Heart right ventricle (tissue), 16 donors: ENCODE data around the gene MYO15B. TPM values are rescaled to one million over a fixed set of nuclear protein-coding genes. Genes with fewer than 3 reads are reported as not detected.

ENCODE experiments used
- ATAC-seq, 8 donors: fragments of 200-7000 bp; cut with Tn5 transposase; one replicate each; pipeline ENCODE4 v1.9.1; 2020; ENCODE audit warnings: mild to moderate bottlenecking in 8 of 8, moderate library complexity in 8 of 8, moderate number of reproducible peaks in 1 of 8
- DNase-seq, 2 donors: peaks; one replicate each; pipeline ENCODE4 v3.0.0-alpha.2; 2020
- H3K27ac ChIP-seq, 10 donors: fragments of 200-600 bp; sonication (generic) in 2 of 10; one replicate each; pipeline versions ENCODE4 v1.5.0 to v1.8.0; 2020 to 2022; ENCODE audit warnings: mild to moderate bottlenecking in 3 of 10
- H3K27me3 ChIP-seq, 7 donors: fragments of 200-600 bp; one replicate each; pipeline ENCODE4 v1.8.0; 2021 to 2022; ENCODE audit warnings: mild to moderate bottlenecking in 2 of 7
- H3K36me3 ChIP-seq, 9 donors: fragments of 200-600 bp; sonication (generic) in 1 of 9; one replicate each; pipeline versions ENCODE4 v1.5.0 to v1.8.0; 2020 to 2022; ENCODE audit warnings: mild to moderate bottlenecking in 2 of 9
- H3K4me1 ChIP-seq, 9 donors: fragments of 200-600 bp; sonication (generic) in 1 of 9; one replicate each; pipeline versions ENCODE4 v1.5.0 to v1.8.0; 2020 to 2022; ENCODE audit warnings: mild to moderate bottlenecking in 4 of 9
- H3K4me3 ChIP-seq, 10 donors: fragments of 200-600 bp; sonication (generic) in 2 of 10; one replicate each; pipeline versions ENCODE4 v1.5.0 to v1.8.0; 2020 to 2022; ENCODE audit warnings: mild to moderate bottlenecking in 7 of 10, moderate library complexity in 2 of 10
- H3K9me3 ChIP-seq, 11 donors: fragments of 200-600 bp in 10 of 11; sonication (generic) in 2 of 11; one replicate each; pipeline versions ENCODE4 v1.5.0 to v1.8.0; 2013 to 2022; ENCODE audit warnings: mild to moderate bottlenecking in 2 of 11, control low read depth in 1 of 11, moderate library complexity in 1 of 11
- WGBS, 2 donors: extraction: QIAGEN DNeasy Blood & Tissue Kit; methylation state at CpG; one replicate each; pipeline ENCODE4 v1.1.7; 2013; ENCODE audit warnings: inconsistent platforms in 1 of 2; 5-methylcytosine and 5-hydroxymethylcytosine counted together
- intact Hi-C, 10 donors: fragments of 100-400 bp; cut with DNase I; formaldehyde crosslinking; loops; one replicate each; pipeline versions ENCODE4 v1.11.1 to v1.14.2; 2022
- polyA plus RNA-seq, 2 donors: library from polyadenylated mRNA; stranded (reverse); fragments of 200-250 nt; gene quantifications; one replicate each; pipeline ENCODE4 v1.2.3, GENCODE V29; 2013
- total RNA-seq, 10 donors: library from RNA; stranded (reverse); fragmentation: NEBNext Ultra II Directional in 3 of 10; extraction: Animal tissue kit (Norgen Biotek cat#: 25700) in 3 of 10; gene quantifications; one replicate each; pipeline versions ENCODE4 v1.2.1 to v1.2.4, GENCODE V29; 2021 to 2023
- TF ChIP-seq, protein P1 (sequence below), 9 donors: fragments of 200-600 bp; sonication (generic) in 2 of 9; IDR thresholded peaks; one replicate each; pipeline versions ENCODE4 v1.5.0 to v1.8.0; 2021 to 2022; ENCODE audit warnings: antibody characterized with exemption in 9 of 9, mild to moderate bottlenecking in 5 of 9, moderate library complexity in 1 of 9
- donor health status: Arrhythmogenic right ventricular cardiomyopathy.
- donor health status: ischemic (EF 13 %, LVEDD 7.1; RV severe dilation, severe dysfunction).
- donor health status: healthy with polysubstance abuse.
- donor health status: DM: no; HTN: yes; CAD: no.
- donor health status: DM: no; HTN: no; CAD: no.
- donor health status: ischemic (EF 25% LVEDD 6.9; RV normal size, moderate dysfunction).
- donor health status: ischemic (EF 25% LVEDD 5.7; RV mildly dilated, moderate dysfunction).
- donor health status: healthy.
- donor health status: DM: yes; HTN: yes; CAD: no.
- donor health status: Ischemic cardiomyopathy.
- donor health status: ischemic (EF 35%, LVEDD 5.7; RV mildly dilated, moderate dysfunction).
- donor health status: nonischemic (EF 11% LVEDD 7.7; RV severe dilation, severe dysfunction).
- donor health status: DM: yes; HTN: yes; CAD: no.
- donor health status: PGD.
- donor health status: ischemic (EF 29% LVEDD 5.4; RV normal size, mild dysfunction).
- donor health status: nonischemic (EF 23%, LVEDD 6.1; RV moderate dilation, normal function).

Gene MYO15B
- total and polyA plus RNA-seq, 12 donors = 27.9 to 205 (median 45.8) TPM

DNA sequence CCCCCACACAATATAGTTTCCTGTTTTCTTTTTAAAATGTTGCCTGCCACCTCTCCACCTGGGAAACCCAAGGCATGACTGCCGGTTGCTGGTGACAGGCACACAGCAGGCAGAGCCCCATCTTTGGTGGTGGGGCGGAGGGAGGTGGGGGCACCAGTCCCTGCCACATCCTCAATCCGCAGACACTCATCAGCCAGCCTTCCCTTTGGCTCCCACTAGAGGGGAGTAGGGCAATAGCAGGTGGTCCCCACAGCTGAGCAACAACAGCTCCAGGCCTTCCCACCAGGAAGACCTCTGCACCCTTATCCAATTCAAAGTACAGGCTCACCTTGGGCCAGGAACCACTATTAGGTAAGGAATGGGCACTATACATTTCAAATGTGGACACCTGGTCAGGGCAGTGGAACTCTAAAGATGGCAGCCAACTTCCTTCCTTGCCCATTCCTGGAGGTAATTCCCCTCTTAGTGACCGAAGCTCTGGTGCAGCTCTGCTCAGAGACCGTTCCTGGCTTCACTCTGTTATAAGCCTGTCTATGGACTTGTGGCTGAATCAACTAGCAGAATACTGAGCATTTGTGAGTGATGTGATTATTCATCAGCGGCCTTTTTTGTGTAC, 65.4 kb downstream of the MYO15B start:
- H3K27ac ChIP-seq = no peak overlapping the region
- no peak for DNase-seq
- intact Hi-C loops = loop anchor here in 1 of 10 donors (1.0 kb wide), 1 partner anchor 20 kb away; the partner anchor contains the start of gene SMIM5
- no peak overlapping the region for H3K4me3 ChIP-seq
- H3K36me3 ChIP-seq = peaks cover 0 to 96% (median 36%) of the 10 kb centered on the region in 9 donors
- peaks cover 0 to 15% (median 0%) of the 10 kb centered on the region in 9 donors for H3K4me1 ChIP-seq
- peak in 6 of 8 donors; percentile 42 to 73 (median 64) for ATAC-seq
- no peaks in the 10 kb centered on the region for H3K9me3 ChIP-seq
- 60 to 63% methylated on average over 6 of the region's 6 CpGs for WGBS, 2 donors
- H3K27me3 ChIP-seq = no peaks in the 10 kb centered on the region
- TF ChIP-seq, protein P1, sequence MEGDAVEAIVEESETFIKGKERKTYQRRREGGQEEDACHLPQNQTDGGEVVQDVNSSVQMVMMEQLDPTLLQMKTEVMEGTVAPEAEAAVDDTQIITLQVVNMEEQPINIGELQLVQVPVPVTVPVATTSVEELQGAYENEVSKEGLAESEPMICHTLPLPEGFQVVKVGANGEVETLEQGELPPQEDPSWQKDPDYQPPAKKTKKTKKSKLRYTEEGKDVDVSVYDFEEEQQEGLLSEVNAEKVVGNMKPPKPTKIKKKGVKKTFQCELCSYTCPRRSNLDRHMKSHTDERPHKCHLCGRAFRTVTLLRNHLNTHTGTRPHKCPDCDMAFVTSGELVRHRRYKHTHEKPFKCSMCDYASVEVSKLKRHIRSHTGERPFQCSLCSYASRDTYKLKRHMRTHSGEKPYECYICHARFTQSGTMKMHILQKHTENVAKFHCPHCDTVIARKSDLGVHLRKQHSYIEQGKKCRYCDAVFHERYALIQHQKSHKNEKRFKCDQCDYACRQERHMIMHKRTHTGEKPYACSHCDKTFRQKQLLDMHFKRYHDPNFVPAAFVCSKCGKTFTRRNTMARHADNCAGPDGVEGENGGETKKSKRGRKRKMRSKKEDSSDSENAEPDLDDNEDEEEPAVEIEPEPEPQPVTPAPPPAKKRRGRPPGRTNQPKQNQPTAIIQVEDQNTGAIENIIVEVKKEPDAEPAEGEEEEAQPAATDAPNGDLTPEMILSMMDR (IDR thresholded peaks at IDR 0.05) = peak; percentile 39 to 74 (median 66)

DNA sequence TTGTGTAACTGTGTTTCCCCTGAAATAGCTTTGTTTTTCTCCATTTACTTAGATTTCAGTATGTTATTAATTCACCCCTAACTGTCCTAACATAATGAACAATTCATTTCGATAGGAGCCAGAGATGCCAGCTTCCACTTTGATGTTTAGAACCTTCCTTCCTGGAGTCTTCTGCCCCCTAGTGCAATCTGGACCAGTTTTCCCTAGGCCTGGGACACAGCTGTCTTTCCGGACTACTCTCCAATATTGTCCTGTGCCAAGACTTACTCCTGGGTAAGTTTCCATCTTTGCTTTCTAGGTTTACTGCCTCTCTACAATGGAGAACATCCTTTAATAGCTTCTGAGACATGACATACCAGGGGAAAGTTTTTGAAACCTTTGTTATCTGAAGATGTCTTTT, 66.6 kb downstream of the MYO15B start:
- DNase-seq = no peak
- intact Hi-C loops = no loop called here
- Histone ChIP-seq H3K4me1 (peaks cover 0 to 15% (median 0%) of the 10 kb centered on the region in 9 donors), H3K27me3 (no peaks in the 10 kb centered on the region), H3K36me3 (peaks cover 0 to 96% (median 29%) of the 10 kb centered on the region in 9 donors), H3K4me3 (no peak overlapping the region), H3K27ac (no peak overlapping the region), H3K9me3 (no peaks in the 10 kb centered on the region)
- peak in 2 of 8 donors; percentile 47 to 55 for ATAC-seq
- 36 to 40% methylated on average over 2 of the region's 2 CpGs for WGBS, 2 donors
- TF ChIP-seq, protein P1 (IDR thresholded peaks at IDR 0.05) = peak in 3 of 9 donors; percentile 23 to 39 (median 25)

DNA sequence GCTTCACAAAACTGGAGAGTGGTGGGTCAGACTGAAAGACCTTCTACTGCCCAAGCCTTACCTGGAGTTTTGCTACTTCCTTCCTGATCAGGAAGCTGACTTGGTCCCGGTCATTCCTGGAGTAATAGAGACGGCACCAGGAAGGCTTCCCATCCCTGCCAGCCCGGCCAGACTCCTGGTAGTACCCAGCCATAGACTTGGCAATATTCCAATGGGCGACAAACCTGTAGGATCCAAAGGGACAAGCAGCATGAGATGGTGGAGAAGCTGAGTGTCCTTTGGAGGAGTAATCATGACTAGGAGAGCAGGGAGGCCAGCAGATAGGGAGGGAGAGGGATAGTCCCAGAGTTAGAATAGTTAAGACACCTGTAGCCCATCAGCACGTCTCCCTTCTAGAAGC, 70.6 kb downstream of the MYO15B start:
- 83 to 86% methylated on average over 5 of the region's 5 CpGs for WGBS, 2 donors
- no peak overlapping the region for H3K4me3 ChIP-seq
- DNase-seq = no peak
- no peak for ATAC-seq
- H3K36me3 ChIP-seq = peaks cover 0 to 97% (median 41%) of the 10 kb centered on the region in 9 donors
- H3K27me3 ChIP-seq = no peaks in the 10 kb centered on the region
- intact Hi-C loops = no loop called here
- no peaks in the 10 kb centered on the region for H3K9me3 ChIP-seq
- TF ChIP-seq, protein P1 (IDR thresholded peaks at IDR 0.05) = no peak
- no peak overlapping the region for H3K27ac ChIP-seq
- H3K4me1 ChIP-seq = peaks cover 0 to 11% (median 0%) of the 10 kb centered on the region in 9 donors

DNA sequence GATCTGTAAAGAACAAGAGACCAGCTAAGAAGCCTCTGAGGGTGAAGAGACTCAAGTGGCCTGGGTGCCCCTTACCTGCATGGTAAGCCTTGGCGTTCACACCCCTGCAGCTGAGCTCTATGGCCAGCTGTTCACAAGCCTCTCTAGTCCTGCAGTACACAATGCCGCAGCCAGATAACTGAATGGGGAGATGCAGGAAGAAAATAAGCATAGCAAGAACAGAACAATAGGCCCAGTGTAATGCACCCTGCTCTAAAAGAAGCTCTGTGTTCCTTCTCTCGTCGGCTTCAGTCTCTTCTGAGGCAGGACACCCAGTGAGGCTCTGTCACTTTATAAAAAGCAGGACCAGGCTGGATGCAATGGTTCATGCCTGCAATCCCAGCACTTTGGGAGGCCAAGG, 73.9 kb downstream of the MYO15B start:
- Histone ChIP-seq H3K4me1 (peaks cover 6 to 11% (median 9%) of the 10 kb centered on the region in 9 donors), H3K27ac (no peak overlapping the region), H3K27me3 (no peaks in the 10 kb centered on the region), H3K9me3 (no peaks in the 10 kb centered on the region), H3K4me3 (no peak overlapping the region), H3K36me3 (peaks cover 0 to 82% (median 36%) of the 10 kb centered on the region in 9 donors)
- intact Hi-C loops = no loop called here
- DNase-seq (no peak), ATAC-seq (no peak)
- TF ChIP-seq, protein P1 (IDR thresholded peaks at IDR 0.05) = no peak
- WGBS, 2 donors = 88 to 92% methylated on average over 4 of the region's 4 CpGs
